ENCODE data around the gene MED29.

Gene MED29

DNA sequence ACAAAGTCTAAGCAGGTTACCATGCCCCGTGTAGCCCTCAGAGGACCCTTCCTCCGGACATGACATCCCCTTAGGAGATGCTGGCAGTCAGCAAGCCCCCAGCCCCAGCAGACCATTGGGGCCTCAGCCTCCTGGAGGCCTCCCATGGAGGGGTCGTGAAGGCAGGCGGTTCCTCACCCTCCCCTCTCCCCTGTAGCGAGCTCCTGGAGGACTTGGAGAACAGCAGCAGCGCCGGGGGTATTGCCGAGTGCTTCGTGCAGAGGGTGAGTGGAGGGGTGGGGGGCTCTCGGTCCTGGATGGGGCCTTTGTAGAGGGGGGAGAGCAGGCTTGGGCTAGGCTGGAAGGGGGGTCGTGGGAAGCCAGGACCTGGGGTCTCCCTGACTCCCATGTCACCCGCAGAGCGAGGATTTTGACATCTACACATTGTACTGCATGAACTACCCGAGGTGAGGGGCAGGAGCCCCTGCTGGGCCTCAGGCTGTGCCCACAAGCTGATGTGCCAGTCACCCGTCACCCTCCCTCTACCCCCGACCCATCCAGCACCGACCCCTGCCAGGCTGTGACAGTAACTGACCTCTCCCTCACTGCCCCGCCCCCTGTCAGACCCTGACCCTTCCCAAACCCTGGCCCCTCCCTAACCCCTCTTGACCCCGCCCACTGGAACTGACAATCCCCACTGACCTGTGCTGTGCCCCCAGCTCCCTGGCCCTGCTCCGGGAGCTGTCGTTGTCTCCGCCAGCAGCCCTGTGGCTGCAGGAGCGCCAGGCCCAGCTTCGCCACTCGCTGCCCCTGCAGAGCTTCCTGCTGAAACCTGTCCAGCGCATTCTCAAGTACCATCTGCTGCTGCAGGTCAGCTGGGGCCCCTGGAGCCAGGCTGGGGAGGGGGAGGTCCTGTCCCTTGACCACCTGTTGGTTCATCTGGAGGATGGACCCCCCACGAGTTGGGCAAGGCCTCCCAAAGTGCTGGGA lies 25.3 kb downstream of the MED29 start:
- TF ChIP-seq, protein P1, sequence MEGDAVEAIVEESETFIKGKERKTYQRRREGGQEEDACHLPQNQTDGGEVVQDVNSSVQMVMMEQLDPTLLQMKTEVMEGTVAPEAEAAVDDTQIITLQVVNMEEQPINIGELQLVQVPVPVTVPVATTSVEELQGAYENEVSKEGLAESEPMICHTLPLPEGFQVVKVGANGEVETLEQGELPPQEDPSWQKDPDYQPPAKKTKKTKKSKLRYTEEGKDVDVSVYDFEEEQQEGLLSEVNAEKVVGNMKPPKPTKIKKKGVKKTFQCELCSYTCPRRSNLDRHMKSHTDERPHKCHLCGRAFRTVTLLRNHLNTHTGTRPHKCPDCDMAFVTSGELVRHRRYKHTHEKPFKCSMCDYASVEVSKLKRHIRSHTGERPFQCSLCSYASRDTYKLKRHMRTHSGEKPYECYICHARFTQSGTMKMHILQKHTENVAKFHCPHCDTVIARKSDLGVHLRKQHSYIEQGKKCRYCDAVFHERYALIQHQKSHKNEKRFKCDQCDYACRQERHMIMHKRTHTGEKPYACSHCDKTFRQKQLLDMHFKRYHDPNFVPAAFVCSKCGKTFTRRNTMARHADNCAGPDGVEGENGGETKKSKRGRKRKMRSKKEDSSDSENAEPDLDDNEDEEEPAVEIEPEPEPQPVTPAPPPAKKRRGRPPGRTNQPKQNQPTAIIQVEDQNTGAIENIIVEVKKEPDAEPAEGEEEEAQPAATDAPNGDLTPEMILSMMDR (IDR thresholded peaks at IDR 0.05; ENCODE audit: control insufficient read depth, extremely low read depth, insufficient read depth): no peak
- DNase-seq (ENCODE audit: low read depth): no peak
- H3K4me3 ChIP-seq (ENCODE audit: low read depth, low read length): no peak overlapping the region

DNA sequence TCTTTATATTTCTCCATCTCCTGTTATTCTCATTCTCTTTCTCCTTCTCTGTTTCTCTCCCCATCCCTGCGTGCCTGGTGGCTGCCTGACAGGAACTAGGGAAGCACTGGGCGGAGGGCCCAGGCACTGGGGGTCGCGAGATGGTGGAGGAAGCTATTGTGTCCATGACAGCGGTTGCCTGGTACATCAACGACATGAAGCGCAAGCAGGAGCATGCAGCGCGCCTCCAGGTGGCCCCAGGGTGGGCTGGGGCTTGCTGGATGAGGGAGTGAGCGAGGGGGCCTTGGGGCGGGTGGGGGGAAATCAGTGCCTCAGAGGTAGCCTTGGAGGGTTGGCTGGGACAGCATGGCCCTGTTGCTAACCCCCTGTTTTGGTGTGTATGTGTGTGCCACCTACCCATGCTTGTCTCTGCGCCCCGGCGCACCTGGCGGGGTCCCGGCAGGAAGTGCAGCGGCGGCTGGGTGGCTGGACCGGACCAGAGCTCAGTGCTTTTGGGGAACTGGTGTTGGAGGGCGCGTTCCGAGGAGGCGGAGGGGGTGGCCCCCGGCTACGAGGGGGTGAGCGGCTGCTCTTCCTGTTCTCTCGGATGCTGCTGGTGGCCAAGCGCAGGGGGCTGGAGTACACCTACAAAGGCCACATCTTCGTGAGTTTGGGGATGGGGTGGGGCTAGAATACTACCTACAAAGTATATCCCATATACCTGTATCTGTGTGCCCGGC lies 26.4 kb downstream of the MED29 start:
- no peak for DNase-seq (ENCODE audit: low read depth)
- TF ChIP-seq, protein P1 (IDR thresholded peaks at IDR 0.05; ENCODE audit: control insufficient read depth, extremely low read depth, insufficient read depth): no peak
- H3K4me3 ChIP-seq (ENCODE audit: low read depth, low read length): no peak overlapping the region

DNA sequence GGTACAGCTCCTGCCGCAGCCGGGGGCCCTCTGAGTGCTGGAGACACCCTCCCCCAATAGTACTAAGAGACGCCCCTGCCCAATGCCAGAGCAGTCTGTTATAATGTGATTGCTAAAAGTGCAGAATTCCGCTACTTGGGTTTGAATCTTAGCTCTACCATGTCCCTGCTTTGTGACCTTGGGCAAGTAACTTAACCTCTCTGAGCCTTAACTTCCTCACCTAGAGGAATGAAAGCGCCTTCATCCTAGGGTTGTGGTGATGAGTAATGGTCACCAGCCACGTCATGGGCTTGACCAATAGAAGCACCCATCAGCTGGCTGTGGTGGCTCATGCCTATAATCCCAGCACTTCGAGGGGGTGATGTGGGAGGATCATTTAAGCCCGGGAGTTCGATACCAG lies 27.8 kb downstream of the MED29 start:
- no peak overlapping the region for H3K4me3 ChIP-seq (ENCODE audit: low read depth, low read length)
- TF ChIP-seq, protein P1 (IDR thresholded peaks at IDR 0.05; ENCODE audit: control insufficient read depth, extremely low read depth, insufficient read depth): no peak
- DNase-seq (ENCODE audit: low read depth): no peak

DNA sequence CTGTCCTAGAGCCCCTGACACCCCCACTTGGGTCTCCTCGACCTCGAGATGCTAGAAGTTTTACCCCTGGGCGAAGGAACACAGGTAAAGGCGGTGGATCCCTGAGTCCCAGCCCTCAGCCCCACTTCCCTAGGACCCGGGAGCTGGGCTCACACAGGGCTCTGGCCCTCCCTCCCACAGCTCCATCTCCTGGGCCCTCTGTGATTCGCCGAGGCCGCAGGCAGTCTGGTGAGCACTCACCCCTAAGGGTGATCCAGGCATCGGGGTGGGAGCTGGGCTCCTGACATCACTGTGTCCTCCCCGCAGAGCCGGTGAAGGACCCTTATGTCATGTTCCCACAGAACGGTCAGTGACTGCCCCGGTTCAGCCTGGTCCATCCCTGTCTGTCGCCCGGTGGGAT lies 29.6 kb downstream of the MED29 start:
- no peak overlapping the region for H3K4me3 ChIP-seq (ENCODE audit: low read depth, low read length)
- TF ChIP-seq, protein P1 (IDR thresholded peaks at IDR 0.05; ENCODE audit: control insufficient read depth, extremely low read depth, insufficient read depth): no peak
- DNase-seq (ENCODE audit: low read depth): no peak

DNA sequence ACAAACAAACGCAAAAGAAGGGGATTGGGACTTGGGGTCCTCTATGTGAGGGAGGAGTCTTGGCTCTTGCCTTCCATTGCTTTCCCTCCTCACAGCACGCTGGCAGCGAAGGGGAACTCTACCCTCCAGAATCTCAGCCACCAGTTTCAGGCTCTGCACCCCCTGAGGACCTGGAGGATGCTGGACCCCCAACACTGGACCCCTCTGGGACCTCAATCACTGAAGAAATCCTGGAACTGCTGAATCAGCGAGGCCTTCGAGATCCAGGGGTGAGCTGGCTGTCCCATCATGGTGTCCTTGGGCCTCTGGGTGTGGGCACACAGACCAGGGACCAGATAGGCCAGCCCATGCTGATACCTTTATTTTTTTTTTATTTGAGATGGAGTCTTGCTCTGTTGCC lies 30.8 kb downstream of the MED29 start:
- DNase-seq (ENCODE audit: low read depth): no peak
- TF ChIP-seq, protein P1 (IDR thresholded peaks at IDR 0.05; ENCODE audit: control insufficient read depth, extremely low read depth, insufficient read depth): no peak
- H3K4me3 ChIP-seq (ENCODE audit: low read depth, low read length): no peak overlapping the region

DNA sequence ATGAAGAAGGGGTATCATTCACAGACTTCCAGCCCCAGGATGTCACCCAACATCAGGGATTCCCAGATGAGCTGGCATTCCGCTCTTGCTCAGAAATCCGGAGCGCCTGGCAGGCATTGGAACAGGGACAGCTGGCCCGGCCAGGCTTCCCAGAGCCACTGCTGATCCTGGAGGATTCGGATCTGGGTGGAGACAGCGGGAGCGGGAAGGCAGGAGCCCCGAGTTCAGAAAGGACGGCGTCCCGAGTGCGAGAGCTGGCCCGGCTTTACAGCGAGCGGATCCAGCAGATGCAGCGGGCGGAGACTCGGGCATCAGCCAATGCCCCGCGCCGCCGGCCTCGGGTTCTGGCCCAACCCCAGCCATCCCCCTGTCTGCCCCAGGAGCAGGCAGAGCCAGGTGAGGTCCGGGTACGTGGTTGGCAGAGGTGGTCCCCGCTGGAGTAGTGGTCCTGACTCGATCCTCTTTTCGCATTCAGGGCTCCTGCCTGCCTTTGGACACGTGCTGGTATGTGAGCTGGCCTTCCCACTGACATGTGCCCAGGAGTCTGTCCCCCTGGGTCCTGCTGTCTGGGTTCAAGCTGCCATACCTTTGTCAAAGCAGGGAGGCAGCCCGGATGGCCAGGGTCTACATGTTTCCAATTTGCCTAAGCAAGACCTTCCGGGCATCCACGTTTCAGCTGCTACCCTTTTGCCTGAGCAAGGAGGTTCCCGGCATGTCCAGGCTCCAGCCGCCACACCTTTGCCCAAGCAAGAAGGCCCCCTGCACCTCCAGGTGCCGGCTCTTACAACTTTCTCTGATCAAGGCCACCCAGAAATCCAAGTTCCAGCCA lies 32.3 kb downstream of the MED29 start:
- H3K4me3 ChIP-seq (ENCODE audit: low read depth, low read length): no peak overlapping the region
- TF ChIP-seq, protein P1 (IDR thresholded peaks at IDR 0.05; ENCODE audit: control insufficient read depth, extremely low read depth, insufficient read depth): no peak
- no peak for DNase-seq (ENCODE audit: low read depth)

All from LNCaP clone FGC (cell line).